Spinal cord (tissue), 10 donors: ENCODE results near the gene COG5. TPM values are rescaled to one million over a fixed set of nuclear protein-coding genes. Genes with fewer than 3 reads are reported as not detected.

Source experiments
- DNase-seq, 6 donors: peaks; one replicate each; pipeline versions ENCODE4 v3.0.0 to v3.0.0-alpha.2; 2013 to 2015; ENCODE audit warnings: low spot score in 6 of 6, low read depth in 4 of 6
- H3K27ac ChIP-seq: one replicate; pipeline ENCODE4 v1.5.1; 2013; ENCODE audit warnings: low read depth, low read length, control low read depth
- H3K27me3 ChIP-seq: one replicate; pipeline ENCODE4 v1.6.1; 2013; ENCODE audit warnings: low read length; ENCODE audit not compliant: control insufficient read depth, insufficient read depth
- H3K36me3 ChIP-seq: one replicate; pipeline ENCODE4 v1.6.1; 2013; ENCODE audit warnings: low read length; ENCODE audit not compliant: control insufficient read depth, insufficient read depth
- H3K4me1 ChIP-seq: one replicate; pipeline ENCODE4 v1.6.1; 2013; ENCODE audit warnings: low read length; ENCODE audit not compliant: control insufficient read depth, insufficient read depth
- H3K4me3 ChIP-seq: one replicate; pipeline ENCODE4 v1.5.1; 2013; ENCODE audit warnings: low read depth, low read length, control low read depth
- H3K9me3 ChIP-seq: one replicate; pipeline ENCODE4 v1.6.1; 2013; ENCODE audit warnings: low read length; ENCODE audit not compliant: control insufficient read depth, insufficient read depth
- WGBS: methylation state at CpG from one replicate; pipeline ENCODE4 v1.1.5; 2013; ENCODE audit warnings: missing lambda C conversion rate; ENCODE audit not compliant: insufficient coverage; 5-methylcytosine and 5-hydroxymethylcytosine counted together
- long read RNA-seq, 4 donors: transcript quantifications; one replicate each; lab custom pipeline, GENCODE V29; 2026
- polyA plus RNA-seq, 2 donors: library from polyadenylated mRNA; unstranded; fragments of 120-200 nt; gene quantifications; one replicate each; pipeline ENCODE4 v1.2.1, GENCODE V29; 2013; ENCODE audit not compliant: insufficient read length in 2 of 2
- total RNA-seq, 2 donors: library from RNA; depleted of rRNA in 1 of 2; stranded (reverse); fragments of 120-200 nt in 1 of 2; fragments of >200 nt in 1 of 2; gene quantifications; one replicate each; pipeline versions ENCODE4 v1.2.3 to v1.2.4, GENCODE V29; 2013 to 2014
- donor health status: healthy.

The COG5 gene
- total RNA-seq (10 to 100 TPM; 38.1 to 48.2 TPM), polyA plus RNA-seq (10 to 100 TPM; 18.9 to 24.9 TPM)
- long read RNA-seq, donor 1, full-length matches to known transcripts: 4 of 53 reads
- long read RNA-seq, donor 1, partial matches to known transcripts: 49 of 53 reads
- long read RNA-seq, donor 1, other reads (novel, unspliced or antisense): 0 of 53 reads
- long read RNA-seq, donor 2, full-length matches to known transcripts: 3 of 3 reads
- long read RNA-seq, donor 2, partial matches to known transcripts: 0 of 3 reads
- long read RNA-seq, donor 2, other reads (novel, unspliced or antisense): 0 of 3 reads
- long read RNA-seq, donor 3, full-length matches to known transcripts: 1 of 7 reads
- long read RNA-seq, donor 3, partial matches to known transcripts: 6 of 7 reads
- long read RNA-seq, donor 3, other reads (novel, unspliced or antisense): 0 of 7 reads
- long read RNA-seq, donor 4, full-length matches to known transcripts: 6 of 85 reads
- long read RNA-seq, donor 4, partial matches to known transcripts: 68 of 85 reads
- long read RNA-seq, donor 4, other reads (novel, unspliced or antisense): 11 of 85 reads

DNA sequence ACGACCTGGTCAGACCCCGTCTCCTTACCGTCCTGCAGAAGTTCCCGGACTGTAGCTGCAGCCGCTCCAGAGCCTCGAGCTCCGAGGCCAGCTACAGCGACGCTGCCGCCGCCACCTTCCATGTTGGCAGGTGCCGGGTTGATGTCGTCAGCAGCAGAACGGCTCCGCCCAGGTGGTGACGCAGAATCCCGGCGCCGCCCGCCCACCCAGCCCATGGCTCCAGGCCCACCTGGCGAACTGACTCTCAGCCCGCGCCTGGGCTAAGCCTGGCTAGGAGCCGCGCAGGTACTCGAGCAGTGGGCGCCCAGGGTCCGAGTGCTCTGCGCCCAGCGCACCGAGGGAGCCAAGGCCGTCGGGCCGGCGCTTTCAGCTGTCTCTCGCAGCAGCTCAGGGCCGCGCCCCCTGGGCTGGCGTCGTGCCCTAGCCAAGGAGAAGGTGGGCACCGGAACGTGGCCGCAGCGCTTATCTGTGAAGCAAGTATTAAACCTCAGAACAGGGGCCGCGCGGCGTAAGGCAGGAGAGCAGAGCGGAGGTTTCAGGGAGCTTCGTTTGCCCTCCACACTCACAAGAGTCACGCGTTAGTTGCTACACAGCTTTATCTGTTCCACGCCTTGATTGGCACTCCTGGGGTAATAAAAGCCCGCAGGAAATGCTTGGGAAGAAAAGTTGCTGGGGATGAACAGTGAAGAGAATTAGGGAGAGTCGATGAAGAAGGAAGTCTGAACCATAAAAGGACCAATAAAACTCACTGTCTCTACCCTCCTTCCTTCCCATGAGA lies at the start of gene COG5, which contains the start of gene DUS4L:
COG5 (minus strand) TSS at position 146 of the 778 bp plus-strand sequence; CDS start at position 122, 24 bp downstream.
DUS4L (plus strand) TSS at position 197 of the 778 bp plus-strand sequence. CDS start 3,100 bp downstream, outside the sequence.
- peak; percentile 70 to 96 (median 77) for DNase-seq
- Histone ChIP-seq H3K27me3 (no peaks in the 10 kb centered on the region), H3K4me3 (peak within 1 kb of the TSS; percentile 98), H3K27ac (peak within 1 kb of the TSS; percentile 77), H3K4me1 (no peaks in the 10 kb centered on the region), H3K36me3 (no peaks in the 10 kb centered on the region), H3K9me3 (no peaks in the 10 kb centered on the region)
- WGBS: 0% methylated on average over 48 of the region's 55 CpGs

DNA sequence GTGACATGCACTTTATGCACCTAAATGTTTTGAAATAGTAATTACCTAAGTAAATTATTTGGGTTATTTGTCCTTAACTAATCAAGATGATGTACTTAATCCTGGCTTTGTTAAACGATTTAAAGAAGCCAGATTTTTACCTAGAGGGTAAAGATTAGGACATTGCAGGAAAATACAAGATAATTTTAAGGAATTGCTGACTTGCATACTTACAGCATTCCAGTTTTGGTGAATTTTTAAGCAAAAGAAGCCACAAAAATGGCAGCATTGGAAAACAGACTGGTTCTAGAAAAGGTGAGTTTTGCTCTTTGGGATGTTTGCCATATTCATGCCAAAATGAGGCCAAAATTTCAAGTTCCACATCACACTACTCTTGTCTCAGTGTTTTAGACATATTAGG lies 49.7 kb upstream of the COG5 start:
- DNase-seq: no peak
- Histone ChIP-seq H3K27ac (no peak overlapping the region), H3K27me3 (no peaks in the 10 kb centered on the region), H3K36me3 (peaks cover 13% of the 10 kb centered on the region), H3K4me3 (no peak overlapping the region), H3K9me3 (no peaks in the 10 kb centered on the region), H3K4me1 (no peaks in the 10 kb centered on the region)
- no CpG with 5 or more reads among the region's 1 CpG for WGBS

DNA sequence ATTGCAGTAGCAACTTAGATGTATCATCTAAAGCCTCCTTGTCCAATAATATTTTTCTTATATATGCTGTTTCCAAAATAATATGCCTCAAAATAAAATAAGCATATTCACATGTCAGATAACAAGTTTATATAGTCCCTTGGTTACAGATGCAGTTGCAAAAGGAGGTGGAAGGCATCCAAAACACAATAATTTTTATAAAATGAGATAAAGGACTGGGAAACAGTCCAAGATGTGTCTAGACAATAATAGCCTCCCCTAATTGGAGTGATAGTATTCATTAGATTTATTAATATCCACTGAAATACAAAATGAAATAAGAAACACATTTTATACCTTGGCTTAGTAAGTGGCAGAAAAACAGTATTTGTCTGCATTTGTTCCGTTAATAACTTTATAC lies 46.6 kb upstream of the COG5 start:
- H3K4me1 ChIP-seq: no peaks in the 10 kb centered on the region
- peaks cover 4% of the 10 kb centered on the region for H3K36me3 ChIP-seq
- no peak overlapping the region for H3K27ac ChIP-seq
- H3K9me3 ChIP-seq: no peaks in the 10 kb centered on the region
- no CpG with 5 or more reads among the region's 1 CpG for WGBS
- H3K27me3 ChIP-seq: no peaks in the 10 kb centered on the region
- peak in 2 of 6 donors; percentile 17 to 18 for DNase-seq
- no peak overlapping the region for H3K4me3 ChIP-seq

DNA sequence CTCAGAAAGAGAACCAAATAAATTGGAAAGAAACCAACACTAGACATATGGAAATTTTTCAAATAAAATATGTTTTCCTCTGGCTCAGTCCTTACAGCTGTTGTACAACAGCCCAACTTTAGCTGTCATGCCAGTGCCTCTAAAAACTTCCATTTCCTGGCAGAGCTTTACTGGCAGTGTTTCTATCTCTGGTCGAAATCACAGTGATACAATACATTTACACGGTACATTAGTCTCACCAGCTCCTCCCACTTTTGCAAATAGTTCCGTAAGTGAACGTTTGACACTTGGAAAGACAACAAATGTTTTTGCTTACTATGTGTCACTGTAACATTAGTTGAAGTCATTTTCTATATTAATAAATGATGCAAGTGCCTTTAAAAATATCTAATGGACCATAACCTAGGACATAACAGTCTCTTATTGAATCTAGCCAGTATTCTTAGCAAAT lies 46.1 kb upstream of the COG5 start:
- Histone ChIP-seq H3K27me3 (no peaks in the 10 kb centered on the region), H3K27ac (no peak overlapping the region), H3K36me3 (no peaks in the 10 kb centered on the region), H3K4me1 (no peaks in the 10 kb centered on the region), H3K9me3 (no peaks in the 10 kb centered on the region), H3K4me3 (no peak overlapping the region)
- WGBS: no CpG with 5 or more reads among the region's 4 CpGs
- peak in 2 of 6 donors; percentile 21 to 84 for DNase-seq

DNA sequence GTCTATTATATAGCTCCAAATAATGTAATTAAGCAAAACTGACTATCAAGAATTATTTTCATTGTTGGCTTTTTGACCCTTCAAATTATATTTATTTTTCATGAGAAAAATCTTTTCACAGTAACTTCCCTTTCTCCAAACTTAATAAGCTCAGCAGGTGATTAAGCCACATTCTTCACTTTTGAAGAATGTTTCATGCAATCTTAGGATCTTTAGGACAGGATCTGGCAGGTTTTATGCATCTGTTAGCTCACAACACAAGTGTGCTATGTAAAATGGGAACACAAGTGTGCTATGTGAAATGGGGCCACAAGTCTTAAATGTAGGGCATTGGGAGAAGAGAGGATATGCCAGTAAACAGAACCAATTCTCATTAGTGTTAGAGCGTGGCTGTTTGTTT lies 42.6 kb upstream of the COG5 start:
- Histone ChIP-seq H3K27ac (no peak overlapping the region), H3K4me3 (no peak overlapping the region), H3K9me3 (no peaks in the 10 kb centered on the region), H3K27me3 (no peaks in the 10 kb centered on the region), H3K4me1 (no peaks in the 10 kb centered on the region), H3K36me3 (no peaks in the 10 kb centered on the region)
- no peak for DNase-seq
- no CpG with 5 or more reads among the region's 1 CpG for WGBS

DNA sequence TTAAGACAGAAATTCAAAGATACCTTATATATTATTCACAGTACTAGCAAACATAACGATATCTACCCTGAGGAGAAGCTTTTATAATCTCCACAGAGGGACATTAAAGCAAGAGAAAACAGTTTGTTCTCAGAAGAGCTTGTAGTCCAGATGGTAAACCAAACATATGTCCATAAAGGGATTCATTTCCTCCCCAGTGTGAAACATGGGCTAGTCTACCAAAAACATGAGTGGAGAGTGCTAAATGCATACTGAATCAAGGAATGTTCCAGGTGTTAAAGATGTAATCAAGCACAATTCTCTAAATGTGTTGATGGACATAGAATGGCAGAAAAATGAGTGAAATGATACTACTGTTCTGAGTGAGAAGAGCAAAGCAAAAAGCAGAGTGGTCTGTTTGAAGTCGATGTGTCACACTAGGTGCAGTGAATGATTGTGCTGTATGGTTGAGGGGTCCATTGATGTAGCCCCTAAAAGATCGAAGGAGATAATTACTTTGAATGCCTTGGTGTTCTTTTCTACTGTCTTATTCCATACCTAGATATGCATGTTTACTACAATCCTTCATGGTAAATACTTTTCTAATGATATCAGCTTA lies 41.6 kb upstream of the COG5 start:
- Histone ChIP-seq H3K4me3 (no peak overlapping the region), H3K27me3 (no peaks in the 10 kb centered on the region), H3K36me3 (no peaks in the 10 kb centered on the region), H3K9me3 (no peaks in the 10 kb centered on the region), H3K27ac (no peak overlapping the region), H3K4me1 (no peaks in the 10 kb centered on the region)
- 100% methylated on average over 1 of the region's 3 CpGs for WGBS
- DNase-seq: peak in 2 of 6 donors; percentile 55 to 75

DNA sequence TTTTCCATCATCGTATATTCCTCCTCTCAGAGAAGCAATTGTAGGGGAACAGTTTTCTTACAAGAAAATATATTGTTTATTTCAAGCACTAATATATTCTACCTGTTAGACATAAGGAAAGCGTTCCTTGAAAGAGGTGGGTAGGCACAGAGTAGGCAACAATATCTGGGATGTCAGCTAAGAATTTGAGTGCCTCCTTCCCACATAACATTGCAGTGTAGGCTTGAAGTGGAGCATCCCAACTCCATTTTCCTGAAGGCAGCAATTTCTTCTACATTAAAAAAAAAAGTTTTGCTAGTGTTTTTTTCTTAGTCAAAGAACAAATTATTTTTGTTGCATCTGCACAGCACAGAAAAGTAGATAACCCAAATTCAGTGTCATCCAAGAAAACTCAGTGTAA lies 37.1 kb upstream of the COG5 start:
- H3K27me3 ChIP-seq: no peaks in the 10 kb centered on the region
- no peaks in the 10 kb centered on the region for H3K4me1 ChIP-seq
- H3K36me3 ChIP-seq: no peaks in the 10 kb centered on the region
- H3K9me3 ChIP-seq: no peaks in the 10 kb centered on the region
- no peak overlapping the region for H3K4me3 ChIP-seq
- H3K27ac ChIP-seq: no peak overlapping the region
- no CpG with 5 or more reads among the region's 2 CpGs for WGBS
- no peak for DNase-seq

DNA sequence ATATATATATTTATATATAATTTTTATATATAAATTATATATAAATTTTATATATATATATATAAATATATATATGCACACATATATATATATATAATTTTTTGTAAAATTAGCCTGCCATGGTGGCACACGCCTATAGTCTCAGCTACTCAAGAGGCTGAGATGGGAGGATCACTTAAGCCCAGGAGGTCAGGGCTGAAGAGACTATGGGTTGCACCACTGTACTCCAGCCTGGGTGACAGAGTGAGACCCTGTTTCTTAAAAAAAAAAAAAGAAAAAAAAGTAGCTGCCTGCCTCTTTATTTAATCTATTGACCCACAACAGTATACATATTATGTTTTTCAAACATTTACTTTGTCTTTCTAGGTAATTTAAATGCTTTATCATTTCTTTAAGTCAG lies 35.5 kb upstream of the COG5 start:
- no CpG with 5 or more reads among the region's 1 CpG for WGBS
- DNase-seq: no peak
- Histone ChIP-seq H3K9me3 (no peaks in the 10 kb centered on the region), H3K36me3 (peaks cover 3% of the 10 kb centered on the region), H3K27me3 (no peaks in the 10 kb centered on the region), H3K4me3 (no peak overlapping the region), H3K27ac (no peak overlapping the region), H3K4me1 (no peaks in the 10 kb centered on the region)

DNA sequence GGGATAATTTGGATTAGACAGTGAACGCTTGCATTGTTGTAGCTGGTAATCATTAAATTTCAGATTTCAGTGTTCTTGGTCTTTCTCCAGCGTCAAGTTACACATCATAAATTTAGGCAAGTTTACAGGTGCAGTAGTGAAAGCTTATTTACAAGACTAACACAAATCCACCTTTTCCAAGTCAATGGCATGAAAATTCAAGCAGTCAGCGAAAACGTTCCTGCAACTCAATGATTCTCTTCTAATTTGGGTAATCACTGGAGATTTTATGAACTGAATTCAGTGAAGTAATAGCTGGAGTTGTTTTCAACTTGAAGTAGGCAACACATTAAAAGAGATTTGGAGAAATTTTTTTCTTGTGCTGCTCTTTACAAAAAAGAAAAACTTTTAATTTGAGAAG lies 34.2 kb upstream of the COG5 start:
- Histone ChIP-seq H3K4me3 (no peak overlapping the region), H3K4me1 (no peaks in the 10 kb centered on the region), H3K9me3 (no peaks in the 10 kb centered on the region), H3K27ac (no peak overlapping the region), H3K27me3 (no peaks in the 10 kb centered on the region), H3K36me3 (peaks cover 3% of the 10 kb centered on the region)
- no peak for DNase-seq
- WGBS: no CpG with 5 or more reads among the region's 4 CpGs
